HG03103 (cell line): Measurements from ENCODE around the gene CAMKMT.
"Not testable (repeated sequence)": the region's sequence is repeated elsewhere in the genome, so short reads cannot be mapped to it uniquely, and the experiment has no call there.

Experiments used
- ATAC-seq: cut with Tn5 transposase; IDR thresholded peaks from one replicate; pipeline ENCODE4 v1.9.1; 2021; ENCODE audit warnings: low read depth; ENCODE audit not compliant: unreplicated experiment

The CAMKMT gene

GRCh38 chr2:44358503-44358902 is 3.2 kb upstream of the CAMKMT start:
- no peak for ATAC-seq

GRCh38 chr2:44360749-44361329 is 908 bp upstream of the CAMKMT start:
- peak; percentile 10 for ATAC-seq

GRCh38 chr2:44362207-44363015 is 664 bp downstream of the CAMKMT start:
- ATAC-seq, result peak; percentile 6

- ATAC-seq, result no peak
These were observed 2.9 kb downstream of the CAMKMT start for GRCh38 chr2:44364604-44365003.

GRCh38 chr2:44367591-44367990 is 5.8 kb downstream of the CAMKMT start:
- ATAC-seq, result no peak

GRCh38 chr2:44369392-44369791 is 7.6 kb downstream of the CAMKMT start:
- ATAC-seq, result no peak

GRCh38 chr2:44371445-44371844 is 9.7 kb downstream of the CAMKMT start:
- no peak for ATAC-seq

- no peak for ATAC-seq
These were observed 10.5 kb downstream of the CAMKMT start for GRCh38 chr2:44372246-44372645.

GRCh38 chr2:44377486-44377885 is 15.7 kb downstream of the CAMKMT start:
- ATAC-seq, result no peak

- not testable (repeated sequence) for ATAC-seq
These were observed 23.5 kb downstream of the CAMKMT start for GRCh38 chr2:44385226-44385625.

- ATAC-seq, result no peak
These were observed 27.1 kb downstream of the CAMKMT start for GRCh38 chr2:44388877-44389276.

- ATAC-seq, result no peak
These were observed 28.1 kb downstream of the CAMKMT start for GRCh38 chr2:44389895-44390294.

- ATAC-seq, result no peak
These were observed 30.7 kb downstream of the CAMKMT start for GRCh38 chr2:44392338-44392943.

GRCh38 chr2:44397447-44398175 is 35.9 kb downstream of the CAMKMT start:
- no peak for ATAC-seq

GRCh38 chr2:44398243-44398897 is 36.6 kb downstream of the CAMKMT start:
- ATAC-seq, result no peak

GRCh38 chr2:44420725-44421124 is 59.0 kb downstream of the CAMKMT start:
- no peak for ATAC-seq

GRCh38 chr2:44424211-44424610 is 62.5 kb downstream of the CAMKMT start:
- ATAC-seq, result no peak

- no peak for ATAC-seq
These were observed 67.3 kb downstream of the CAMKMT start for GRCh38 chr2:44429034-44429433.

GRCh38 chr2:44430342-44430741 is 68.6 kb downstream of the CAMKMT start:
- ATAC-seq, result no peak

- ATAC-seq, result no peak
These were observed 72.1 kb downstream of the CAMKMT start for GRCh38 chr2:44433895-44434294.

GRCh38 chr2:44441200-44441599 is 79.5 kb downstream of the CAMKMT start:
- ATAC-seq, result no peak
